Transverse colon (tissue), 4 donors: ENCODE measurements around the gene ABHD15. TPM values are rescaled to one million over a fixed set of nuclear protein-coding genes. Genes with fewer than 3 reads are reported as not detected.

Experiments used
- DNase-seq: peaks from one replicate; pipeline ENCODE4 v3.0.0-alpha.2; 2019
- H3K27ac ChIP-seq, 4 donors: fragments of 200-600 bp; sonication (generic); 2 replicates each; pipeline ENCODE4 v1.5.1; 2016 to 2018; ENCODE audit warnings: inconsistent platforms in 4 of 4
- H3K27me3 ChIP-seq: fragments of 200-600 bp; sonication (generic); 2 replicates; pipeline ENCODE4 v1.5.1; 2017; ENCODE audit warnings: inconsistent platforms
- H3K36me3 ChIP-seq, 4 donors: fragments of 200-600 bp; sonication (generic); 2 replicates each; pipeline ENCODE4 v1.5.1; 2017 to 2019; ENCODE audit warnings: inconsistent platforms in 4 of 4
- H3K4me1 ChIP-seq, 4 donors: fragments of 200-600 bp; sonication (generic); 2 replicates each; pipeline ENCODE4 v1.5.1; 2017 to 2020; ENCODE audit warnings: inconsistent platforms in 4 of 4
- H3K4me3 ChIP-seq, 4 donors: fragments of 200-600 bp; sonication (generic); 1 replicate in 1 of 4; 2 replicates in 3 of 4; pipeline versions ENCODE4 v1.5.1 to v1.6.1; 2017 to 2019; ENCODE audit warnings: inconsistent platforms in 4 of 4
- H3K9me3 ChIP-seq, 2 donors: fragments of 200-600 bp; sonication (generic); 2 replicates each; pipeline ENCODE4 v1.5.1; 2017 to 2019; ENCODE audit warnings: inconsistent platforms in 2 of 2
- EP300 ChIP-seq: sonication (generic); formaldehyde crosslinking; IDR thresholded peaks from one replicate; pipeline ENCODE4 v1.6.1; 2017; ENCODE audit warnings: antibody characterized with exemption, low read depth
- POLR2A ChIP-seq: fragments of 450-650 bp; IDR thresholded peaks from one replicate; pipeline ENCODE4 v1.6.1; 2016; ENCODE audit warnings: antibody characterized with exemption, mild to moderate bottlenecking, moderate library complexity
- POLR2AphosphoS5 ChIP-seq, 3 donors: sonication (generic); formaldehyde crosslinking; IDR thresholded peaks; one replicate each; pipeline ENCODE4 v1.6.1; 2016; ENCODE audit warnings: antibody characterized with exemption in 3 of 3
- WGBS, 2 donors: methylation state at CpG; one replicate each; pipeline ENCODE4 v1.1.5; 2018; ENCODE audit warnings: low coverage in 1 of 2; 5-methylcytosine and 5-hydroxymethylcytosine counted together
- in situ Hi-C, 4 donors: fragments of 200-750 bp; cut with MboI; loops; one replicate each; pipeline versions ENCODE4 v1.15.0 to v1.15.1; 2017; ENCODE audit warnings: low sequenced_read_pairs in 3 of 4, low pct_ligation_motif_present in 1 of 4, low pct_unique_long_range_greater_than_20kb in 1 of 4
- intact Hi-C: fragments of 100-400 bp; cut with DNase I; formaldehyde crosslinking; loops from one replicate; pipeline ENCODE4 v1.15.1; 2023; ENCODE audit warnings: low total_unique reads
- total RNA-seq, 4 donors: library from RNA; depleted of rRNA; stranded (reverse); fragments of >200 nt; gene quantifications; one replicate each; pipeline ENCODE4 v1.1.0, GENCODE V29; 2016
- TF ChIP-seq, protein P1 (sequence below), 5 experiments: fragments of 200-600 bp in 3 of 5; fragments of 450-650 bp in 2 of 5; sonication (generic) in 3 of 5; IDR thresholded peaks; 1 replicate in 2 of 5; 2 replicates in 3 of 5; pipeline ENCODE4 v1.5.1; 2016 to 2017; ENCODE audit warnings: antibody characterized with exemption in 5 of 5, inconsistent platforms in 3 of 5, mild to moderate bottlenecking in 2 of 5, moderate library complexity in 1 of 5

Gene ABHD15
- total RNA-seq, 4 donors from 2014 or later = 18.7 to 38.0 (median 24.6) TPM

DNA sequence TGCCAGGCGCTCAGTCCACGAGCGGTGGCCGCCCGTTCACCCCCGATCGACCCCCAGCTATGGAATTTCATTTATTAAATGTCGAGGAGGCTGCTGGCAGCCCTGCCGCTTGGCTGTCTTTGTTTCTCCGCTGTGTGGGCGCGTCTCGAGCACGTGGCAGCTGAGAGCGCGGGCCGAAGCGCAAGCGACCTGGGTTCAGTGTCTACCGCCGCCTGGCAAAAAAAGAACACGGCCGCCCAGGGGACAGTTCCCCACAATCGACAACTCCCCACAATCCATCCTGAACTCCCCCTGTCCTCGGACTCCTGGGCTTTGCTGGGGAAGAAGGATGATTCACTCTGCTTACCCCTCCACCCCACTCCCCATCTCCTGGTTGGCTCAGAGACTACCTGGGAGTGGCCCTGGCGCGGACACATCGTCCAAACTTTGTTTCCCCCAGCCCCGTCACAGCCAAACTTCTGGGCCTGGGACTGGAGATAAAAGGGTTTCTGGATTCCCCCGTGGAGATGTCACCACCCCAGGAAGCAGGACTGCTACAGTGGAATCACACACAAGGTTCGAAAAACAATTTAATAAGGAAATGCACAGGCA, 24.4 kb upstream of the ABHD15 start:
- peak overlapping the region; percentile 85 to 93 (median 90) for H3K27ac ChIP-seq
- H3K27me3 ChIP-seq = no peaks in the 10 kb centered on the region
- H3K36me3 ChIP-seq = no peaks in the 10 kb centered on the region
- intact Hi-C loops (no loop called here), in situ Hi-C loops (no loop called here)
- no peaks in the 10 kb centered on the region for H3K9me3 ChIP-seq
- peaks cover 40 to 63% (median 56%) of the 10 kb centered on the region in 4 donors for H3K4me1 ChIP-seq
- 10 to 28% methylated on average over 2 to 28 of the region's 31 CpGs for WGBS, 2 donors
- peak; percentile 42 for DNase-seq
- TF ChIP-seq EP300 (no peak), POLR2A (no peak), POLR2AphosphoS5 (IDR thresholded peaks at IDR 0.05) (no peak)
- TF ChIP-seq, protein P1, sequence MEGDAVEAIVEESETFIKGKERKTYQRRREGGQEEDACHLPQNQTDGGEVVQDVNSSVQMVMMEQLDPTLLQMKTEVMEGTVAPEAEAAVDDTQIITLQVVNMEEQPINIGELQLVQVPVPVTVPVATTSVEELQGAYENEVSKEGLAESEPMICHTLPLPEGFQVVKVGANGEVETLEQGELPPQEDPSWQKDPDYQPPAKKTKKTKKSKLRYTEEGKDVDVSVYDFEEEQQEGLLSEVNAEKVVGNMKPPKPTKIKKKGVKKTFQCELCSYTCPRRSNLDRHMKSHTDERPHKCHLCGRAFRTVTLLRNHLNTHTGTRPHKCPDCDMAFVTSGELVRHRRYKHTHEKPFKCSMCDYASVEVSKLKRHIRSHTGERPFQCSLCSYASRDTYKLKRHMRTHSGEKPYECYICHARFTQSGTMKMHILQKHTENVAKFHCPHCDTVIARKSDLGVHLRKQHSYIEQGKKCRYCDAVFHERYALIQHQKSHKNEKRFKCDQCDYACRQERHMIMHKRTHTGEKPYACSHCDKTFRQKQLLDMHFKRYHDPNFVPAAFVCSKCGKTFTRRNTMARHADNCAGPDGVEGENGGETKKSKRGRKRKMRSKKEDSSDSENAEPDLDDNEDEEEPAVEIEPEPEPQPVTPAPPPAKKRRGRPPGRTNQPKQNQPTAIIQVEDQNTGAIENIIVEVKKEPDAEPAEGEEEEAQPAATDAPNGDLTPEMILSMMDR (IDR thresholded peaks at IDR 0.05) = no peak
- H3K4me3 ChIP-seq = peak overlapping the region in 2 of 4 donors; percentile 8 to 30

DNA sequence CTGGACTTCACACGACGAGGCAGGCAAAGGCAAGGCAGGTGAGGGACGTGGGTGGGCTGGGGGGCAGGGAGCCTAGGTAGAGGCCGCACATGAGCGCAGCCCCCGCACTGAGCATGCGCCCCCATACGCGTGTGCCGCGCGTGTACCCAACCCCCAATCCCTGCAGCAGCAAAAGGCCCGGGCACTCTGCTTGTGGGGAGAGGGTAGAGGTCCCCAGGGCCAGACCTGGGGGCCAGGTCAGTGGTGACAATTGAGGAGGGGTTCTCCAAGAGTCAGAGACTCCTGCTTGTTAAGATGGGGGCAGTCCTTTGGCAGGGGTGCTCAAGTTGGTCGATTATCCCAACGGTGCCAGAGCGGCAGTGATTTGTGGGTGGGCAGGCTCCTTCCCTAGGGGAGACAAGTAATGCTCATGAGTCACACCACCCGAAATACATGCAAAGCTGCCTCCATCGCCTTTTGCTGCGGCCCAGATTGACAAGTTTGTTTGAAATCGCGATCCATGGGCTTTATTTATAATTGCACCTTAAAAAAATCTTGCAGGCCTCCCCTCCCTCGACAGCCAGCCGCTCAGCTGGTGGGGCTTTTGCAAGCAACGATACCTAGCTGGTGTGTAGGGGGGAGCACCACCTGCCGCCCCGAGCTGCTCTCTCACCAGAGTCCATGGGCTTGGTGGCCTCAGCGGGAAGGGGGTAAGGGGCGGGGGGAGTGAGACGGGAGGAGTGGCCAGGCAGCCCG, 23.7 kb upstream of the ABHD15 start:
- H3K27me3 ChIP-seq = no peaks in the 10 kb centered on the region
- intact Hi-C loops = no loop called here
- H3K9me3 ChIP-seq = no peaks in the 10 kb centered on the region
- no peaks in the 10 kb centered on the region for H3K36me3 ChIP-seq
- peak overlapping the region in 2 of 4 donors; percentile 46 to 57 for H3K4me3 ChIP-seq
- TF ChIP-seq POLR2AphosphoS5 (IDR thresholded peaks at IDR 0.05) (no peak), POLR2A (no peak), EP300 (no peak)
- TF ChIP-seq, protein P1 (IDR thresholded peaks at IDR 0.05) = no peak
- peaks cover 40 to 63% (median 56%) of the 10 kb centered on the region in 4 donors for H3K4me1 ChIP-seq
- H3K27ac ChIP-seq = peak overlapping the region; percentile 85 to 93 (median 90)
- in situ Hi-C loops = no loop called here
- peak; percentile 18 for DNase-seq
- WGBS, 2 donors = 56% methylated on average over 25 of the region's 30 CpGs; no CpG with 5 or more reads in 1 of the 2 donors

DNA sequence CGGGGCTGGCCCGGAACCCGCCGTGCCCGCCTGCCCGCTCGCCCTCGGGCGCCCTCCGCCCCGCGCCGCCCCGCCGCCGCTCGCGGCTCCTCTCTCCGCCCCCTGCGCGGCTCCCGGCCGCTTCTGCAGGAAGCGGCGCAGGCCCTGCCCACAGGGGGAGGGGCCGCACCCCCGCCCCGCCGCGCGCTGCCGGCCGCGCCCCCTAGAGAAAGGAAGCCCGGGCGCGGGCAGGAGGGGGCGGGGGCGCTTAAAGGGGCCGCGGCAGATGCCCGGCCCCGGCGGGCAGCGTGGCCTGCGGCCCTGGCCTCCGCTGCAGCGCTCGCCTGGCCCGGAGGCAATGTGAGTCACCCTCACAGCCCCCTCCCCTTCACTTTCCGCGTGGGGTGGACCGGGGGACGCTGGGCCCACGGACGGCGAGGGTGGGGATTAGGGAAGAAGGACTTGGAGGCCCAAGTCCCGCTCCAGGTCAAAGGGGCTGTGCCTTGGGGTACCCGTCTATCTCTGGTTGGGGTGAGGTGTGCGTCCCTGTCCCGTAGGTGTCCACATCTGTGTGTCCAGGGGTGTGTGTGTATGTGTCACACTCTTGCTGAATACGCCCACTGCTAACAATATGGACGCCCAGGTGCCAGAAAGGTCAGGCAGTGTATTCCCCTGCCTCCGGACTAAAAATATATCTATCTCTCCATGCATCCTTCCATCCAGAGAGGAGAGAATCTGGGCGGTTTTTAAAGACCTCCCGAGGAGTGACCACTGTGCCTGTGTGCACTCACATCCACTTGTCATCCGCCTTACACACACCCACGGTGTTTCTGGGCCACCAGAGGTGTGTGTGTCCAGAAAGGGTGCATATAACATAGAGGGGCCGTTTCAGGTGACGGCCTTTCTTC, 22.9 kb upstream of the ABHD15 start, which contains the start of gene GIT1:
TSS of gene GIT1 (minus strand) at position 125 of the 887 bp plus-strand sequence. CDS start 270 bp downstream, outside the sequence.
- peak within 1 kb of the TSS; percentile 69 to 87 (median 84) for H3K4me3 ChIP-seq
- intact Hi-C loops (no loop called here), in situ Hi-C loops (no loop called here)
- TF ChIP-seq, protein P1 (IDR thresholded peaks at IDR 0.05) = no peak
- TF ChIP-seq POLR2A (peak; percentile 31), POLR2AphosphoS5 (IDR thresholded peaks at IDR 0.05) (peak in 2 of 3 donors; percentile 60 to 70), EP300 (no peak)
- no peaks in the 10 kb centered on the region for H3K36me3 ChIP-seq
- peak; percentile 90 for DNase-seq
- peaks cover 40 to 63% (median 59%) of the 10 kb centered on the region in 4 donors for H3K4me1 ChIP-seq
- peak within 1 kb of the TSS; percentile 85 to 93 (median 90) for H3K27ac ChIP-seq
- H3K27me3 ChIP-seq = no peaks in the 10 kb centered on the region
- 7% methylated on average over 23 of the region's 70 CpGs; no CpG with 5 or more reads in 1 of the 2 donors for whole genome bisulfite sequencing, 2 donors
- no peaks in the 10 kb centered on the region for H3K9me3 ChIP-seq
